Activated T-cell treated with anti-CD3 and anti-CD28 coated beads, Interleukin-2, amount 50 U/mL, for 72 hours (primary cell): ENCODE data around the gene MGAT3. TPM values are rescaled to one million over a fixed set of nuclear protein-coding genes. Genes with fewer than 3 reads are reported as not detected.

Experiments
- ATAC-seq, 2 donors: fragments of 150-1000 bp; cut with Tn5 transposase; replicated peaks in 1 of 2; 2 replicates each; pipeline ENCODE4 v1.10.0; 2021; ENCODE audit warnings: moderate library complexity in 2 of 2, mild to moderate bottlenecking in 1 of 2
- DNase-seq, 2 donors: peaks; one replicate each; pipeline ENCODE4 v3.0.0; 2021 to 2022; ENCODE audit warnings: mixed read lengths in 1 of 2
- H3K27ac Mint-ChIP-seq: one replicate; pipeline ENCODE4 v1.8.0; 2022; ENCODE audit warnings: mild to moderate bottlenecking, moderate library complexity, mixed read lengths
- H3K27me3 Mint-ChIP-seq: one replicate; pipeline ENCODE4 v1.8.0; 2022; ENCODE audit warnings: low read depth, mixed read lengths
- H3K36me3 Mint-ChIP-seq, 2 donors: one replicate each; pipeline ENCODE4 v1.8.0; 2022; ENCODE audit warnings: mixed read lengths in 2 of 2, mild to moderate bottlenecking in 1 of 2; ENCODE audit not compliant: insufficient read depth in 2 of 2
- H3K4me1 Mint-ChIP-seq: one replicate; pipeline ENCODE4 v1.8.0; 2022; ENCODE audit warnings: low read depth, mixed read lengths
- H3K4me3 Mint-ChIP-seq, 2 donors: one replicate each; pipeline ENCODE4 v1.8.0; 2022; ENCODE audit warnings: mild to moderate bottlenecking in 2 of 2, mixed read lengths in 2 of 2, moderate library complexity in 2 of 2
- H3K9me3 Mint-ChIP-seq, 2 donors: one replicate each; pipeline ENCODE4 v1.8.0; 2022; ENCODE audit warnings: mixed read lengths in 2 of 2
- total RNA-seq, 2 donors: library from RNA; stranded (reverse); gene quantifications; one replicate each; pipeline ENCODE4 v1.2.3, GENCODE V29; 2022

Gene MGAT3
- total RNA-seq, 2 donors from 2014 or later, result 1.2 to 2.6 TPM

- peaks cover 42% of the 10 kb centered on the region for H3K4me1 Mint-ChIP-seq
- H3K36me3 Mint-ChIP-seq, result no peaks in the 10 kb centered on the region
- no peak overlapping the region for H3K27ac Mint-ChIP-seq
- DNase-seq, result no peak
- H3K9me3 Mint-ChIP-seq, result no peaks in the 10 kb centered on the region
- no peak for ATAC-seq
- H3K4me3 Mint-ChIP-seq, result peak overlapping the region in 1 of 2 donors; percentile 12
- H3K27me3 Mint-ChIP-seq, result no peaks in the 10 kb centered on the region
These were observed 8.4 kb upstream of the MGAT3 start for GRCh38 chr22:39448205-39449054.

DNA sequence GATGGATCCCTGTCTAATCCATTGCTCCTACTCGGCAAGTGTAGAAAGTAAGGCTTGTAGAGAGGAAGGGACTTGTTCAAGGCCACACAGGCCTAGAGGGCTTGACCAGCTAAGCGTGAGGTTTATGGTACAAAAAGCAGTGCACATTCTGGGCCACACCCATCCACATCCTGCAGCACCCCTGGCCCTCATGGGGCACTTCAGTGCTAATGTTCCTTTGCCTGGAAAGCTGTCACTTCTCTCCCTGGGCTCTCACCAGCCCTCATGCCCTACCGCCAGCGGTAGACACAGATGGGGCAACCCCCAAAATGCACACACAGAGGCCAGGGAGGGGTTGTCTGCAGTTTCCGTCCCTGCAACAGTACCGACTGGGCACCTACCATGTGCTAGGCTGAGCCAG is 7.1 kb upstream of the MGAT3 start:
- no peak for ATAC-seq
- Mint-ChIP-seq H3K27me3 (peaks cover 9% of the 10 kb centered on the region), H3K4me3 (no peak overlapping the region), H3K36me3 (no peaks in the 10 kb centered on the region), H3K27ac (no peak overlapping the region), H3K4me1 (peaks cover 42% of the 10 kb centered on the region), H3K9me3 (no peaks in the 10 kb centered on the region)
- no peak for DNase-seq

DNA sequence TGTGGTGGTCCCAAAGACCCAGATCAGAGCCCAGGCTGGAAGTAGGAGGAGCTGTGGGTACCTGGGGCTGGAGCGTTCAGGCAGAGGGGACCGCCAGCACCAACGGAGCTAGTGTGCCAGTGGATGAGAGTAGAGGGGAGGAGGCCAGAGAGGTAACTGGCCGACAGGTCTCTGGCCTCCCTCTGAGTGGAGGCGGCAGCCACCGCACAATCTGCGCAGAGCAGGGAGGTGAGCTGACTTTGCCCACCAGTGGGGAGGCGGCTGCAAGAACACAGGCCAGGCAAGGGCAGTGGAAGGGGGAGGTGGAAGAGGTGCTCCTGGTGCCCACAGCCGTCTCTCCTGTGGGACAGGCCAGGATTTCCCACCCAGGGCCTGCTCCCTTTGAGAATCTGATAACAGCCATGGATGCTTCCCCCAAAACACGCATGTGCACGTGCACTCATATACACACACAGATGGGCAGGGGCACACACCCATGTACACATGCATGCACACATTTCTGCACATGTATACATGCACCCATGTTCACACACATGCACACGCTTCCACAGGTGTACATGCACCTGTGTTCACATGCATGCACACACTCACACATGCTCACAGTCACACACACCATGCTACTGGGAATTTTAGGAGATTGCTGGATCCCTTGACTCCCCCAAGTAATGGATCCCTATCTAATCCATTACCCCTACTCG is 6.4 kb upstream of the MGAT3 start:
- Mint-ChIP-seq H3K36me3 (no peaks in the 10 kb centered on the region), H3K27me3 (peaks cover 12% of the 10 kb centered on the region), H3K4me1 (peaks cover 42% of the 10 kb centered on the region), H3K9me3 (no peaks in the 10 kb centered on the region), H3K4me3 (no peak overlapping the region), H3K27ac (no peak overlapping the region)
- DNase-seq (no peak), ATAC-seq (no peak)

DNA sequence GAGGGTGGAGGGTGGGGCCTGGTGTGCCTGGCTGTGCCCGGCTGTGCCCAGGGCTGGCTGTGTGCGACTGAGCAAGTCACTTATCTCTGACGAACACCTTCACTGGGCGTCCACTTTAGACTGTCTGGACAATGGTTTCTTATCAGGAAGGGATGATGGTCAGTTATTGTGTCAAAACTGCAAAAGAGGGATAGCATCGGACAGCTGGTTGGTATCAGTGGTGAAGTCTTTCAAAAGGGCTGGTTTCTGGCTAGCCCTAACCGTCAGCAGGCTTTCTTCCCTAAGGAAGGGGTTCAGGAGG is 4.1 kb upstream of the MGAT3 start:
- Mint-ChIP-seq H3K9me3 (no peaks in the 10 kb centered on the region), H3K27me3 (peaks cover 21% of the 10 kb centered on the region), H3K36me3 (peaks cover 3 to 5% of the 10 kb centered on the region in 2 donors), H3K4me3 (no peak overlapping the region), H3K4me1 (peaks cover 38% of the 10 kb centered on the region), H3K27ac (no peak overlapping the region)
- DNase-seq (no peak), ATAC-seq (no peak)

GRCh38 chr22:39453765-39454378 is 2.9 kb upstream of the MGAT3 start:
- no peak overlapping the region for H3K27ac Mint-ChIP-seq
- H3K27me3 Mint-ChIP-seq, result peaks cover 32% of the 10 kb centered on the region
- DNase-seq, result no peak
- ATAC-seq, result no peak
- no peaks in the 10 kb centered on the region for H3K9me3 Mint-ChIP-seq
- peaks cover 34% of the 10 kb centered on the region for H3K4me1 Mint-ChIP-seq
- H3K36me3 Mint-ChIP-seq, result peaks cover 3 to 6% of the 10 kb centered on the region in 2 donors
- no peak overlapping the region for H3K4me3 Mint-ChIP-seq

GRCh38 chr22:39454385-39454871 is 2.4 kb upstream of the MGAT3 start:
- no peak for ATAC-seq
- DNase-seq, result no peak
- Mint-ChIP-seq H3K4me3 (no peak overlapping the region), H3K36me3 (peaks cover 3 to 6% of the 10 kb centered on the region in 2 donors), H3K27ac (no peak overlapping the region), H3K4me1 (peaks cover 28% of the 10 kb centered on the region), H3K9me3 (no peaks in the 10 kb centered on the region), H3K27me3 (peaks cover 34% of the 10 kb centered on the region)

- peak; percentile 33 to 46 for ATAC-seq
- Mint-ChIP-seq H3K36me3 (peaks cover 3 to 6% of the 10 kb centered on the region in 2 donors), H3K27ac (no peak overlapping the region), H3K4me1 (peaks cover 16% of the 10 kb centered on the region), H3K4me3 (no peak overlapping the region), H3K9me3 (no peaks in the 10 kb centered on the region), H3K27me3 (peaks cover 34% of the 10 kb centered on the region)
- no peak for DNase-seq
These were observed 365 bp downstream of the MGAT3 start for GRCh38 chr22:39457198-39457555.

DNA sequence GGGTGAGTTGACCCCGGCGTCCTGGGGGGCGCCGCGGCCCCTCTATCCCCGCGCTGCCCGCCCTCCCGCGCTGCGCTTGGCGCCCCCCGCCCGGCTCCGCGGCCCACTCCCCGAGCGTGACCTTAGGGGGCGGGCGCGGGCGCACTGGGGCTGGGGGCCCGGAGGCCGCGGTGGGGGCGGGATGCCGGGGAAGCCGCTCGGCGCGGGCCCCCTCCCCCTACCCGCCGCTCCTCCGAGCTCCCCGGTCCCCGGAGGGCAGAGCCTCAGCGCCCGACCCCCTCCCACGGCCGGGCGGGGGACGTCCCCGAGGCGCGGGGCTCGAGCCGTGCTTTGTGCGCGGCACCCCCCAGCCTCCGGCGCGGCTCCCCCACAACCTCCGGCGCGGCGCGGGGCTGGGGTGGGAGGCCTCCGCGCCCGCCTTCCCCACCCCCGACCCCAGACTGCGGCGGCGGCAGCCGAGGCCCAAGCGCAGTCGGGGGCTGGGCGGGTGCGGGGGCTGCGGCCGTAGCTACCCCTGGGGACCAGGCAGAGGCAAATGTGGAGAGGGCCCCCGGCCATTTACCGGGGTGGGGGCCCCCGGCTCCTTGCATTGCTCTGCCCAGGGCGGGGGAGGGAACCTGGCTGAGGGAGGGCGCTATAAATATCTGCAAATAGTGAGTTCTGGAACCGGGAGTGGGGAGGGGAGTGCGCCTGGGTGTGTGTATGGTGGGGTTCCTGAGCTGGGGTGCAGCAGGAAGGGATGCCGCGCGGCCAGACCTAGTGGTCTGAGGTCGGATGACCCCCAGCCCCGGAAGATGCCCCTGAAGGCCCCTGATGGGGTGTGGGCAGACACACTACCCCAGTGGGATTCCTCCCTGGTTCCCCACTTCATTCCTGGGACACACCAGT is 988 bp downstream of the MGAT3 start:
- DNase-seq (no peak), ATAC-seq (peak; percentile 31 to 51)
- H3K27ac Mint-ChIP-seq, result no peak overlapping the region
- peak overlapping the region; percentile 57 to 78 for H3K4me3 Mint-ChIP-seq
- no peaks in the 10 kb centered on the region for H3K9me3 Mint-ChIP-seq
- H3K27me3 Mint-ChIP-seq, result peaks cover 34% of the 10 kb centered on the region
- H3K36me3 Mint-ChIP-seq, result peaks cover 3 to 6% of the 10 kb centered on the region in 2 donors
- peaks cover 15% of the 10 kb centered on the region for H3K4me1 Mint-ChIP-seq

- no peak overlapping the region for H3K27ac Mint-ChIP-seq
- H3K4me3 Mint-ChIP-seq, result peak overlapping the region; percentile 57 to 78
- H3K27me3 Mint-ChIP-seq, result peaks cover 34% of the 10 kb centered on the region
- ATAC-seq, result no peak
- peaks cover 15% of the 10 kb centered on the region for H3K4me1 Mint-ChIP-seq
- no peak for DNase-seq
- peaks cover 3 to 6% of the 10 kb centered on the region in 2 donors for H3K36me3 Mint-ChIP-seq
- no peaks in the 10 kb centered on the region for H3K9me3 Mint-ChIP-seq
These were observed 1.8 kb downstream of the MGAT3 start for GRCh38 chr22:39458444-39459083.

GRCh38 chr22:39459681-39460080 is 2.9 kb downstream of the MGAT3 start:
- no peak overlapping the region for H3K4me3 Mint-ChIP-seq
- peaks cover 24% of the 10 kb centered on the region for H3K27me3 Mint-ChIP-seq
- H3K9me3 Mint-ChIP-seq, result no peaks in the 10 kb centered on the region
- DNase-seq (no peak), ATAC-seq (no peak)
- H3K36me3 Mint-ChIP-seq, result peaks cover 3 to 6% of the 10 kb centered on the region in 2 donors
- H3K27ac Mint-ChIP-seq, result no peak overlapping the region
- peaks cover 15% of the 10 kb centered on the region for H3K4me1 Mint-ChIP-seq

DNA sequence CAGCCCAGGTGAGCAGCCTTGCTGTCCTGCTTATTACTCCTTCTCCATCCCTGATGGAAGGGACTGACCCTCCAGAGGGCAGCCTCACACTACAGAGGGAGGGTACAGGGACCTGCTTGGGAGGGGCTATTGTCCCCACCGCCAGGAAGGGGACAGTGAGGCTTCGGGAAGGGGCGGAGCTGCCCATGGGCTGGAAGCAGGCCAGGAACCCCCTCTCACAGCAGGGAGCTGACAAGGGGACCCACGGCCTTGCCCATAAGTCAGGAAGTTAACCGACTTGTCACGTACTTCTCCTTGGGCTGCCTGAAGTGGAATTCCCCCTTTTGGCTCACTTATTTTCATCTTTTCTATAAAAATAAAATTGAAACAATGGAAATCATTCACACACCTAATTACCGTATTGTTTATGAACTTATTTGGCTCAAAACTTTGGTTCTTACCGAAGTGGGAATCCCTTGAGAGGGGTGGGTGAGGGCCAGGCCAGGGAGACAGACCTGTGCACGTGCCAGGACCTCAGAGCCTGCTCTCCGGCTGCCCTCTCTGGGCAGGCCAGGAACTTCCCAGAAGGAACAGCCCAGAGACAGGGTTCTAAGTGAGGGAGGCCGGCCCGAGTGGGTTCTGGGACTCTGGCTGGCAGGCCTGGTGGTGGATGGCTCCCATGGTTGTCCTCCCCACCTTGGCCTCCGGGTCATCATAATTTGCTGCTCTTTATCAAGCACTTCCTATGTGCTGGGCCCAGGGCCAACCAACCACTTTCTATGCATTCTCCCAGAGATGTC is 5.8 kb downstream of the MGAT3 start:
- ATAC-seq (no peak), DNase-seq (no peak)
- peaks cover 0 to 1% of the 10 kb centered on the region in 2 donors for H3K36me3 Mint-ChIP-seq
- no peak overlapping the region for H3K27ac Mint-ChIP-seq
- H3K9me3 Mint-ChIP-seq, result no peaks in the 10 kb centered on the region
- peaks cover 7% of the 10 kb centered on the region for H3K4me1 Mint-ChIP-seq
- H3K27me3 Mint-ChIP-seq, result peaks cover 12% of the 10 kb centered on the region
- no peak overlapping the region for H3K4me3 Mint-ChIP-seq

GRCh38 chr22:39463277-39463676 is 6.5 kb downstream of the MGAT3 start:
- ATAC-seq (no peak), DNase-seq (no peak)
- no peak overlapping the region for H3K4me3 Mint-ChIP-seq
- peaks cover 7% of the 10 kb centered on the region for H3K27me3 Mint-ChIP-seq
- H3K9me3 Mint-ChIP-seq, result no peaks in the 10 kb centered on the region
- H3K27ac Mint-ChIP-seq, result no peak overlapping the region
- no peaks in the 10 kb centered on the region for H3K36me3 Mint-ChIP-seq
- peaks cover 4% of the 10 kb centered on the region for H3K4me1 Mint-ChIP-seq
